ENCODE measurements around the gene BRWD1. TPM values are rescaled to one million over a fixed set of nuclear protein-coding genes. Genes with fewer than 3 reads are reported as not detected.
A peak's percentile ranks its signal among the peaks of the same experiment; 100 is the strongest.

The BRWD1 gene
- polyA plus RNA-seq, 2 of the 4 experiments (the other 2 are of a cell fraction) = 6.9 to 22.2 TPM

DNA sequence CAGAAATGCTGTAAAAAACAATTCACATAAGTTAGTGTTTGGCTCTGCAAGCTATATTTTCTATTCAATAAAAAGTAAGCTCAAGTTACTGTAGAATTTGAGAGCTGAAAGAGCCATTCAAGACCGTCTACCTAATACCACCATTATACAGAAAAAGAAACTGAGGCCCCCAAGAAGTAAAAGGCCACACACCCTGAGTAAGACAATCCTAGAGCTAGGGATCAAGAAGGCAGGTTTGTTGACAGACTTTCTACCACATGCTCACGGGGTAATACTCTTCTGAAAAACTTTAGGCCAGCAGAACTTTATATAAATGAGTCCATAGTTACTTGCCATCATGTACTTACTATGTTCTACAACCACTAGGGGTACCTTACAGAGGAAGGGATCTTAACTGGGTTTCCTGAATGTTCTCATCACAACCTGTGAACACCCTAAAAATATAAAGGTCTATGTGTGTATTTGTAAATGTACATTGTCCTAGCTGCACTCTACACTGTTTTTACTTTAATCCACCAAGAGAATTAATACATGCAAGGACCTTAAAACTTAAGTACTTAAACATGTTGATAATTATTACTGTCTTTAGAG lies 132.9 kb downstream of the BRWD1 start:
- H3K4me1 ChIP-seq = 0 out of 3 replicates have a peak, but pooled peaks cover 9% of the 10 kb centered on the region
- no peak overlapping the region for H3K4me2 ChIP-seq
- ATAC-seq (no peak), DNase-seq (ENCODE audit: low read depth in 1 of 2, low spot score in 1 of 2) (peak in 1 of 2 experiments; percentile 9), FAIRE-seq (no peak)
- H3K4me3 ChIP-seq = no peak overlapping the region
- 93% methylated on average over 2 of the region's 2 CpGs for WGBS (ENCODE audit: missing lambda C conversion rate)
- TF ChIP-seq EP300 (IDR thresholded peaks at IDR 0.05) (no peak), GATA3 (IDR thresholded peaks at IDR 0.05; ENCODE audit: borderline replicate concordance) (no peak), KDM1A (IDR thresholded peaks at IDR 0.05; ENCODE audit: low read depth) (no peak), CEBPB (IDR thresholded peaks at IDR 0.05) (no peak)
- POLR2A ChIA-PET = no interaction called here
- CTCF ChIA-PET = interaction anchor here (1.0 to 1.2 kb wide), 3 partner anchors 13 to 43 kb away, joined by 3 to 6 read pairs (median 3); no protein-coding TSS in a partner anchor
- H3K27ac ChIP-seq = no peak overlapping the region
- no peaks in the 10 kb centered on the region for H3K9me3 ChIP-seq

DNA sequence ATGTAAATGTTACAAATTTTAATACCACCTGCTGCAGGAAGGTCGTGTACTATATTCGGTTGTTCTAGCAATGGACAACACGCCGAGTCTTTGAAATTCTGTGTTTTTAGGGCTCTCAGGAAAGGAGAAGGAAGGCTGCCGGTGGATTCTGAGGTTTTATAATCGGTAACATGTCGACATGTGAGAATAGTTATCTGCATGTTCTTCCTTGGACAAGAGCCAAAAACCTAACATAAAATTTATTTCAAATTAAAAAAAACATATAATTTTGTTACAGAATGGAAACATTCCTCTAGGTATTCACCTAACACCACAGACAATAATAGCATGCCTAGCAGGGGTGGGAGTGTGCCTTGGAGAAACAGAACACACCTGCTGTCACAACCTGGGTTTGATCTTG lies 135.0 kb downstream of the BRWD1 start:
- no peak for FAIRE-seq
- no peak for ATAC-seq
- TF ChIP-seq REST (IDR thresholded peaks at IDR 0.05) (no peak), ZNF302 (CRISPR knock-in tag; IDR thresholded peaks at IDR 0.05) (no peak), HEYL (CRISPR knock-in tag; IDR thresholded peaks at IDR 0.05) (no peak), NFE2L2 (conservative IDR thresholded peaks at IDR 0.05; ENCODE audit: low read length) (no peak), GATA3 (IDR thresholded peaks at IDR 0.05; ENCODE audit: borderline replicate concordance) (no peak), TFCP2L1 (CRISPR knock-in tag; IDR thresholded peaks at IDR 0.05) (no peak), CHD2 (IDR thresholded peaks at IDR 0.05; ENCODE audit: low read length, partially characterized antibody) (no peak), RAD21 (conservative IDR thresholded peaks at IDR 0.05 in 1 of 2, IDR thresholded peaks at IDR 0.05 in 1 of 2) (no peak), SREBF2 (IDR thresholded peaks at IDR 0.05) (no peak), KDM5A (IDR thresholded peaks at IDR 0.05) (no peak), POLR2A (IDR thresholded peaks at IDR 0.05; ENCODE audit: low read length) (no peak), MAFK (IDR thresholded peaks at IDR 0.05; ENCODE audit: partially characterized antibody) (no peak), RARB (CRISPR knock-in tag; IDR thresholded peaks at IDR 0.05) (no peak), NR3C1 (IDR thresholded peaks at IDR 0.05) (no peak), JUNB (IDR thresholded peaks at IDR 0.05) (no peak)
- ChIA-PET POLR2A (no interaction called here), CTCF (no interaction called here)
- WGBS (ENCODE audit: missing lambda C conversion rate) = 94% methylated on average over 7 of the region's 7 CpGs
- no peak for DNase-seq (ENCODE audit: low read depth in 1 of 2, low spot score in 1 of 2)
- H3K4me1 ChIP-seq = 0 out of 3 replicates have a peak, but pooled peaks cover 6% of the 10 kb centered on the region
- no peak overlapping the region for H3K4me3 ChIP-seq
- H3K27ac ChIP-seq = no peak overlapping the region
- H3K9me3 ChIP-seq = no peaks in the 10 kb centered on the region
- H3K4me2 ChIP-seq = no peak overlapping the region

DNA sequence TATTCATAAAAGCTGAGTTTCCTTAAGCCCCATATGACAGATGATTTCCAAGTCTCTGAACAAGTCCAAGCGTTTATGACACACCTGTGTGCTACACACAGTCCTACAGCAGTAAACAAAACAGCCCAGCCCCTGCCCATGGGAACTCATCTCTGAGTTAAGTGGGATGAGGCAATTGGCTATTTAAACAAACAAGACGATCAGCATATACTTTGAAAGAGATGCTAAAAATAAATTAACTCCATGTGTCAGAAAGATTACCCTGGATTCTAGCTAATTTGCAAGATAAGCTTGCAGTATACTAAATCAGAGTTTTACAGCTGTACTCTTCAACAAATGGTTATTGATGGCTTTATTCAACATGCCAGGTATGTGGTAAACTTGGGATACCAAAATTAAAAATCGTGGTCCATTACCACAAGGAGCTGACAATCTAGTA lies 137.1 kb downstream of the BRWD1 start:
- TF ChIP-seq HOXA7 (CRISPR knock-in tag; IDR thresholded peaks at IDR 0.05) = no peak
- TF ChIP-seq FOSB (CRISPR knock-in tag; IDR thresholded peaks at IDR 0.05) = no peak
- no peak for TF ChIP-seq MAFK (IDR thresholded peaks at IDR 0.05; ENCODE audit: partially characterized antibody)
- no peak for TF ChIP-seq GATA3 (IDR thresholded peaks at IDR 0.05; ENCODE audit: borderline replicate concordance)
- no peak for TF ChIP-seq MYC (IDR thresholded peaks at IDR 0.05; ENCODE audit: borderline replicate concordance, low read length)
- TF ChIP-seq RFX5 (IDR thresholded peaks at IDR 0.05) = no peak
- no peak for TF ChIP-seq HES2 (IDR thresholded peaks at IDR 0.05)
- no peak for TF ChIP-seq CTCF (IDR thresholded peaks at IDR 0.05)
- TF ChIP-seq, protein P1, sequence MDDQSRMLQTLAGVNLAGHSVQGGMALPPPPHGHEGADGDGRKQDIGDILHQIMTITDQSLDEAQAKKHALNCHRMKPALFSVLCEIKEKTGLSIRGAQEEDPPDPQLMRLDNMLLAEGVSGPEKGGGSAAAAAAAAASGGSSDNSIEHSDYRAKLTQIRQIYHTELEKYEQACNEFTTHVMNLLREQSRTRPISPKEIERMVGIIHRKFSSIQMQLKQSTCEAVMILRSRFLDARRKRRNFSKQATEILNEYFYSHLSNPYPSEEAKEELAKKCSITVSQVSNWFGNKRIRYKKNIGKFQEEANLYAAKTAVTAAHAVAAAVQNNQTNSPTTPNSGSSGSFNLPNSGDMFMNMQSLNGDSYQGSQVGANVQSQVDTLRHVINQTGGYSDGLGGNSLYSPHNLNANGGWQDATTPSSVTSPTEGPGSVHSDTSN (IDR thresholded peaks at IDR 0.05) = no peak
- no peak for TF ChIP-seq RAD21 (conservative IDR thresholded peaks at IDR 0.05 in 1 of 2, IDR thresholded peaks at IDR 0.05 in 1 of 2)
- no peak for TF ChIP-seq JUNB (IDR thresholded peaks at IDR 0.05)
- TF ChIP-seq MAX (IDR thresholded peaks at IDR 0.05) = no peak
- no peak for TF ChIP-seq SMC3 (IDR thresholded peaks at IDR 0.05)
- no peak for TF ChIP-seq NFE2L2 (conservative IDR thresholded peaks at IDR 0.05; ENCODE audit: low read length)
- TF ChIP-seq SREBF2 (IDR thresholded peaks at IDR 0.05) = no peak
- no peak for TF ChIP-seq POLR2A (IDR thresholded peaks at IDR 0.05; ENCODE audit: low read length)
- Histone ChIP-seq H3K4me3 (no peak overlapping the region), H3K9me3 (no peaks in the 10 kb centered on the region), H3K27ac (no peak overlapping the region), H3K4me1 (0 out of 3 replicates have a peak, but pooled peaks cover under 1% of the 10 kb centered on the region), H3K4me2 (no peak overlapping the region)
- POLR2A ChIA-PET = no interaction called here
- CTCF ChIA-PET = interaction anchor here (0.8 to 1.3 kb wide), 3 partner anchors 15 to 421 kb away, joined by 3 read pairs; no protein-coding TSS in a partner anchor
- 36% methylated on average over 3 of the region's 3 CpGs for WGBS (ENCODE audit: missing lambda C conversion rate)
- DNase-seq (ENCODE audit: low read depth in 1 of 2, low spot score in 1 of 2) (no peak), ATAC-seq (no peak), FAIRE-seq (no peak)

Measured in A549 (cell line).